Measurements from ENCODE around the gene SMPD3. TPM values are rescaled to one million over a fixed set of nuclear protein-coding genes. Genes with fewer than 3 reads are reported as not detected.

Gene SMPD3
- total RNA-seq, 4 donors from 2014 or later, result under 0.01 to 2.6 (median 0.75) TPM

DNA sequence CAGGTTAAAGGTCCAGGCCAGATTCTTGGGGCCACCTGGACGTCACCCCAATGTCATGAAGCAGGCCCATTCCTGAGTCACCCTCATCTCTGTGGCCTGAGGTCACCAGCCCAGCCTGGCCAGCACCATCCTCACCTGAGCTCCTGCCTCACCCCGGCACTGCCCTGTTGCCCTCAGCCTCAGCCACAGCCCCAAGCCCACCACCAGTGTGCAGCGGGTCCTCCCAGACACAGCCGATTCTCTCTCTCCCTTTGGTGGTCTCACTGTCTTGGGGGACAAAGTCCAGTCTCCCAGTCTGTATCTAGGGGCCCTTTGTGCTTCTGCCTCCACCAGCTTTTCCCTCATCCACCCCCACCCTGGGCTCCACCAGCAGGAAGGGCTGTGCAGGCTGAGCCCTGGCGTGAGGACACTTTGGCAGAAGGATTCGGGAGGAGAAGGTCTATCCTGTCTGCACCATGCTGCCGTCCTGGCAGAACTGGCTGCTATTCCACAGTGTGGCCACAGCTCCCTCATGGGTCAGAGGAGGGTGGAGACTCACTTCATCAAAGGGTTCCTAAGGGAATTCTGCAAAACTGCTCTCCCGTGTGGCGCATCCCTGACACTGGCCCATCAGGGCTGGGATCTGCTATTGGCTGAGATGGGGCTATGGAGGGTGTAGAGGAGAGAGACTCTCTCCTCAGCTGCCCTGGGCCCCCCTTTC, 73.2 kb downstream of the SMPD3 start:
- H3K4me1 ChIP-seq, result no peaks in the 10 kb centered on the region
- no peaks in the 10 kb centered on the region for H3K36me3 ChIP-seq
- no peaks in the 10 kb centered on the region for H3K27me3 ChIP-seq
- no peak for DNase-seq
- no peak overlapping the region for H3K4me3 ChIP-seq
- no peak overlapping the region for H3K27ac ChIP-seq
- H3K9me3 ChIP-seq, result no peaks in the 10 kb centered on the region
- intact Hi-C loops (cut with DNase I; ENCODE audit: low total_unique reads), result no loop called here
- TF ChIP-seq POLR2A (IDR thresholded peaks at IDR 0.05), result no peak
- TF ChIP-seq CTCF (IDR thresholded peaks at IDR 0.05), result no peak

GRCh38 chr16:68374246-68374805, 74.0 kb downstream of the SMPD3 start:
- no peak overlapping the region for H3K4me3 ChIP-seq
- H3K4me1 ChIP-seq, result no peaks in the 10 kb centered on the region
- H3K36me3 ChIP-seq, result no peaks in the 10 kb centered on the region
- H3K27me3 ChIP-seq, result no peaks in the 10 kb centered on the region
- H3K27ac ChIP-seq, result no peak overlapping the region
- no peaks in the 10 kb centered on the region for H3K9me3 ChIP-seq
- DNase-seq, result no peak
- TF ChIP-seq POLR2A (IDR thresholded peaks at IDR 0.05) (no peak), CTCF (IDR thresholded peaks at IDR 0.05) (no peak)
- intact Hi-C loops (cut with DNase I; ENCODE audit: low total_unique reads), result no loop called here

DNA sequence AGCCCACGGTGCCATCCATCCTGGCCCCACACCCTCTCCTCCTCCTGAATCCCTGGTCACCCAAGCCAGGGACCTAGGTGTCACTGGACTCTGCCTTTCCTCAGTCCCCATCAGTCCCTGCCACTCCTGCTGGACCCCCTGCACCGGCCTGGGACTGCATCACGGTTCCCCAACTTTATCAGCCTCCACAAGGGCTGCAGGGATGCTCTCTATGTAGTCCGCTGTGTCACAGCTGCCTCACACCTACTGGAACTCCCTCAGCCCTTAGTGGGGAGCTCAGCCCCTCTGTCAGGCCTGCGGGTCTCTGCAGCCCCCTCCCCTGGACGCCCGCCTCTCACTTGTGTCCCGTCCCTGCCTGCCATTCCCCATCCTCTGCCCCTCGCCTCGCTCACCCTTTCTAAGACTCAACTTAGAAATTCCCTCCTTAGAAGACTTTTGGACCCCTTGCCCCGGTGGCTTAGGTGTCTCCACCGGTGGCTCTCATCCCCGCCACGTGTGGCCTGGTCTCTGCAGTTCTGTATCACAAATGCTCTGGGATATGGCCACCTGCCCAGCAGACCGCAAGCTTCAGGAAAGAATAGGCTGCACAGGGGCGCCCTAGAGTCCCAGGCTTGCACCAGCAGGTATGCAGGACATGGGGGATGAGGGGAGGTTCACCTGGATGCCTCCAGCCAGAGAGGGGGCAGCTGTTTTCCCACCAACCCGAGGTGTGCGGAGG, 74.6 kb downstream of the SMPD3 start:
- Histone ChIP-seq H3K27ac (no peak overlapping the region), H3K9me3 (no peaks in the 10 kb centered on the region), H3K36me3 (no peaks in the 10 kb centered on the region), H3K27me3 (no peaks in the 10 kb centered on the region), H3K4me1 (no peaks in the 10 kb centered on the region), H3K4me3 (no peak overlapping the region)
- no peak for DNase-seq
- no peak for TF ChIP-seq CTCF (IDR thresholded peaks at IDR 0.05)
- TF ChIP-seq POLR2A (IDR thresholded peaks at IDR 0.05), result no peak
- intact Hi-C loops (cut with DNase I; ENCODE audit: low total_unique reads), result no loop called here

DNA sequence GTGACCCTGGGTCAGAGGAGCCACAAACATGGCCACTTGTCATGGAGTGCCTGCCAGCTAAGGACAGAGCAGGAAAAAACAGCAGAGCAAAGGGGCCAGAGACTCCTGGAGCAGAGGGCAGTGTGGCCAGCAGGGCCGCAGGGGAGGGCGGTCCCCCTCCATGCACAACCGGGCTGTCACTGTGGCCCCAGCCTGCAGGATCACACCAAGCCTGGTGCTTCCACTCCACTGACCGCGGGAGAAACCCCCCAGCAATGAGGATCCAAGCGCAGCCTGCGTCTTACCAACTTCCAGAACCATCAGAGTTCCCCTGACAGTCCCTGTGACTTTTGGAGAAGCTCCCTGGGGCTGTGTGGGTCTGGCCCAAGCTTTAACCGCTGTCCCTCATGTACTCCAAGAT, 75.5 kb downstream of the SMPD3 start:
- intact Hi-C loops (cut with DNase I; ENCODE audit: low total_unique reads), result no loop called here
- TF ChIP-seq POLR2A (IDR thresholded peaks at IDR 0.05) (no peak), CTCF (IDR thresholded peaks at IDR 0.05) (no peak)

DNA sequence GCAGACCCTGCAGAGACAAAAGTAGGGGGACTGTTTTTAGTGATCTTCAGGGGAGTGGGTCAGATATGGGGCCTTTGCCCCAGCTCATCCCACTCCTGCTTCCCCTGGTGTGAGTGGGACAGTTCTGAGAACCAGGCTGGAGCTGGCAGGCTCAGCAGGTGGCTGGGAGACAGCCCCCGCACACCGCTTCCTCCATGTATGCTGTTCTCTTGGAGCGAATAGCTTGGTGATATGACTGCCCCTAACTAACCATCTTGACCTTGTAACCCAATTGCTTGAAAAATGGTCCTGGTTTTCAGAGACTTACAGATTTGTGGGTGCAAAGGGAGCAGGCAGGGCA, 76.0 kb downstream of the SMPD3 start:
- H3K27me3 ChIP-seq, result no peaks in the 10 kb centered on the region
- no peaks in the 10 kb centered on the region for H3K36me3 ChIP-seq
- intact Hi-C loops (cut with DNase I; ENCODE audit: low total_unique reads), result no loop called here
- H3K4me1 ChIP-seq, result no peaks in the 10 kb centered on the region
- H3K27ac ChIP-seq, result no peak overlapping the region
- TF ChIP-seq CTCF (IDR thresholded peaks at IDR 0.05) (no peak), POLR2A (IDR thresholded peaks at IDR 0.05) (no peak)
- no peaks in the 10 kb centered on the region for H3K9me3 ChIP-seq
- H3K4me3 ChIP-seq, result no peak overlapping the region
- DNase-seq, result no peak

More for the DNA sequence above, 75.5 kb downstream of the SMPD3 start:
- Histone ChIP-seq H3K27ac (no peak overlapping the region), H3K9me3 (no peaks in the 10 kb centered on the region), H3K27me3 (no peaks in the 10 kb centered on the region), H3K4me1 (no peaks in the 10 kb centered on the region), H3K36me3 (no peaks in the 10 kb centered on the region), H3K4me3 (no peak overlapping the region)
- no peak for DNase-seq

Data from uterus (tissue), 4 donors.